SU-DHL-6 (cell line): ENCODE data around the gene ADGRD1.

ENCODE experiments used
- CTCF ChIP-seq: fragments of 200-600 bp; sonication (generic); IDR thresholded peaks from one replicate; pipeline ENCODE4 v1.5.1; 2017; ENCODE audit warnings: antibody characterized with exemption, mild to moderate bottlenecking, low read length, moderate library complexity; ENCODE audit not compliant: insufficient read depth, poor library complexity, severe bottlenecking
- EZH2phosphoT487 ChIP-seq: fragments of 200-600 bp; sonication (generic), shearing (Covaris generic); conservative IDR thresholded peaks from 2 replicates; pipeline ENCODE4 v1.6.1; 2018; ENCODE audit warnings: mild to moderate bottlenecking, antibody characterized with exemption, low read length, moderate library complexity, mixed read lengths

GRCh38 chr12:130949806-130950205 is 3.9 kb upstream of the ADGRD1 start:
- TF ChIP-seq CTCF (no peak), EZH2phosphoT487 (no peak)
